Measurements from ENCODE around the gene NR2C2AP.
"Not testable (repeated sequence)": the region's sequence is repeated elsewhere in the genome, so short reads cannot be mapped to it uniquely, and the experiment has no call there.

NR2C2AP gene

GRCh38 chr19:19203012-19203856 lies at the start of gene NR2C2AP:
Gene NR2C2AP (minus strand): TSS chr19:19203414. CDS start chr19:19203060, 354 bp downstream.
- peak; percentile 84 for DNase-seq (ENCODE audit: low spot score)

- no peak for DNase-seq (ENCODE audit: low spot score)
These were observed 47.1 kb upstream of the NR2C2AP start for GRCh38 chr19:19250196-19250801.

- DNase-seq (ENCODE audit: low spot score) = no peak
These were observed 37.3 kb upstream of the NR2C2AP start for GRCh38 chr19:19240476-19240875.

GRCh38 chr19:19239675-19240074 lies 36.5 kb upstream of the NR2C2AP start:
- DNase-seq (ENCODE audit: low spot score) = no peak

DNA sequence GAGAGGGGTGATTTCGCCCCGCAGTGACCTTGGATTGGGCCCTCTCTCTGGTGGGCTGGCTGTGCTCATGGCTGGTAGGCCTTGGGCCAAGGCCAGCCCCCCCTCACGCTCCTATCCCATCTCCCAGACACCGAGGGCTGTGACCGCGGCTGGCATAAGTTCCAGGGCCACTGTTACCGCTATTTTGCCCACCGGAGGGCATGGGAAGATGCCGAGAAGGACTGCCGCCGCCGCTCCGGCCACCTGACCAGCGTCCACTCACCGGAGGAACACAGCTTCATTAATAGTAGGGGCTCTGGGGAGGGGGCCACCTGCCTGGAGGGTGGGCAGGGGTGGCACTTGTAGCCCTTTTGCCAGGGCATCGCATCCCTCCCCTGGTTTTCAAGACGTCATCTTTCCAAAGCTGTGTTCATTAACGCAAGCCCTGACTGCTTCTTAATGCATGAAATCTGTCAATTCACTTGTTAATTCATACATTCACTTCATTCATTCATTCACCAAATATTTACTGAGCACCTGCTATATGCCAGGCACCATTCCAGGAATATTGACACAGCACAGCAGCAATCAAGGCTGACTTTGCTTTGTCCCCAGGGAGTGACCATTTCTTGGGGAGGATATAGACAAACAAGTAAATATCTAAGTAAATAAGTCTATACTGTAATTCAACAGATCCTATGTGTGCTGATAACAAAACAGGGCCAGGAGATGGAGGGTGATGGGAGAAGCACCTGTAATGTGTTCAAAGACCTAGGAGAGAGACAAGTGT lies 35.1 kb upstream of the NR2C2AP start:
- no peak for DNase-seq (ENCODE audit: low spot score)

DNA sequence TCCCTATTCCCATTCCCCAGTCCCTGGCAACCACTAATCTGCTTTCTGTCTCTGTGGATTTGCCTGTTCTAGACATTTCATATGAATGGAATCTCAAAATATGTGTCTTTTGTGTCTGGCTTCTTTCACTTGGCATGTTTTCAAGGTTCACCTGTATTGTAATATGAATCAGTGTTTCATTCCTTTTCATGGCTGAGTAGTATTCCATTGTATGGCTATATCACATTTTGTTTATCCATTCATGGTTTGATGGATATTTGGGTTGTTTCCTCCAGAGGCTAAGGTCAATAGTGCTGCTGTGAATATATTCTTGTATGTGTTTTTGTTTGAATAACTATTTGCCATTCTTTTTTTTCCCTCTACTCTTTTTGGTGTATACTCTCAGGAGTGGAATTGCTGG lies 33.0 kb upstream of the NR2C2AP start:
- DNase-seq (ENCODE audit: low spot score) = no peak

- DNase-seq (ENCODE audit: low spot score) = no peak
These were observed 31.1 kb upstream of the NR2C2AP start for GRCh38 chr19:19234220-19234816.

GRCh38 chr19:19232261-19232721 lies 29.1 kb upstream of the NR2C2AP start:
- DNase-seq (ENCODE audit: low spot score) = no peak

DNA sequence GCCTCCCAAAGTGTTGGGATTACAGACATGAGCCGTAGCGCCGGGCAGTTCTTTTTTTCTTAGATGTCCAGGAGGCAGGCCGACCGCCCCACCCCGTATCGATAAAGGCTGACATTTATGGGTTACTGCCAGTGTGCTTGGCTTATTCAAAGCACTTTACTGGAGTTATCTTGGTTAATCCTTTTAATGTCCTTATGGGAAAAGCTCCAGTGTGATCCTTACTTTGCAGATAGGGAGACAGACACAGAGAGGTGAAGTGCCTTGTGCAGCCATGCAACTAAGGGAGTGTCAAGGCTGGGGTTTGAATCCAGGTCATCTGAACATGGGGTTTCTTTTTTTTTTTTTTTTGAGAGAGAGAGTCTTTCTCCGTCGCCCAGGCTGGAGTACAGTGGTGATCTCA lies 27.8 kb upstream of the NR2C2AP start:
- DNase-seq (ENCODE audit: low spot score) = no peak

DNA sequence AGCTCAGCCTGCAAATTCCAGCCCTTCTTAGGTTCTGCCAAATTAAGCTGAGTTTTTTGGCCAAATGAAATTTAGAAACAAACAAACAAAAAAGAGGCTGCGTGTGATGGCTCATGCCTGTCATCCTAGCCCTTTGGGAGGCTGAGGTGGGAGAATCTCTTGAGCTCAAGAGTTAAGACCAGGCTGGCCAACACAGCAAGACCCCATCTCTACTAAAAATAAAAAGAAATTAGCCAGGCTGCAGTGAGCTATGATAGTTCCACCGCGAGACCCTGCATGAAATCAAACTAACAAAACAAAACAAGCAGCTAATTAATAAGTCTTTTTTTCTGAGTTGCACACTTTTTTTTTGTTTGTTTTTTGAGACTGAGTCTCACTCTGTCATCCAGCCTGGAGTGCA lies 26.5 kb upstream of the NR2C2AP start:
- DNase-seq (ENCODE audit: low spot score) = no peak

DNA sequence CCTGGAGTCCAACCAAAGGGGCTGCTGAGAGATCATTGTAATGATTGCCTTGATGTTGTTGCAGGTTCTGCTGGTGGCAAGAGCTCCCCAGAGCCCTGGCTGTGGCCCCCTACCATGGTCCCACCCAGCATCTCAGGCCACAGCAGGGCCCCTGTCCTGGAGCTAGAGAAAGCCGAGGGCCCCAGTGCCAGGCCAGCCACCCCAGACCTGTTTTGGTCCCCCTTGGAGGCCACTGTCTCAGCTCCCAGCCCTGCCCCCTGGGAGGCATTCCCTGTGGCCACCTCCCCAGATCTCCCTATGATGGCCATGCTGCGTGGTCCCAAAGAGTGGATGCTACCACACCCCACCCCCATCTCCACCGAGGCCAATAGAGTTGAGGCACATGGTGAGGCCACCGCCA lies 24.0 kb upstream of the NR2C2AP start:
- DNase-seq (ENCODE audit: low spot score) = no peak

DNA sequence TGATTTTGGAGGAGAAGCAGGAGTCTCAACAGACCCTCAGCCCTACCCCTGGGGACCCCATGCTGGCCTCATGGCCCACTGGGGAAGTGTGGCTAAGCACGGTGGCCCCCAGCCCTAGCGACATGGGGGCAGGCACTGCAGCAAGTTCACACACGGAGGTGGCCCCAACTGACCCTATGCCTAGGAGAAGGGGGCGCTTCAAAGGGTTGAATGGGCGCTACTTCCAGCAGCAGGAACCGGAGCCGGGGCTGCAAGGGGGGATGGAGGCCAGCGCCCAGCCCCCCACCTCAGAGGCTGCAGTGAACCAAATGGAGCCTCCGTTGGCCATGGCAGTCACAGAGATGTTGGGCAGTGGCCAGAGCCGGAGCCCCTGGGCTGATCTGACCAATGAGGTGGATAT lies 23.4 kb upstream of the NR2C2AP start:
- DNase-seq (ENCODE audit: low spot score) = no peak

DNA sequence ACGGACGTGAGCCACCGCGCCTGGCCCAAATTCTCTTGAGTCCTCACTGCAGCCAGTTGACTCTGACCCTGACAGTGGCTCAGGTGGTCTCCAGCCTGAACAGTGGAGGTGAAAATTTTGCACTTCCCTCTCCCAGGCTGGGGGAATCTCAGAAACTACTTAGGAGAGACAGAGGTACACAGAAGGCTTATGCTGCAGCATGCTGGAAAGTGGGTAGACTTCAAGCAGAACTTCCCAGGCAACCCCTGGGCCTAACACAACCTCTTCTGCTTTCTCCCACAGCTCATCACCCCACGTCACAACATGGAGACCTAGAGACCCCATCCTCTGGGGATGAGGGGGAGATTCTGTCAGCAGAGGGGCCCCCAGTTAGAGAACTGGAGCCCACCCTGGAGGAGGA lies 23.0 kb upstream of the NR2C2AP start:
- no peak for DNase-seq (ENCODE audit: low spot score)

- peak; percentile 15 for DNase-seq (ENCODE audit: low spot score)
These were observed 21.8 kb upstream of the NR2C2AP start for GRCh38 chr19:19224852-19225494.

- no peak for DNase-seq (ENCODE audit: low spot score)
These were observed 21.1 kb upstream of the NR2C2AP start for GRCh38 chr19:19224150-19224851.

- no peak for DNase-seq (ENCODE audit: low spot score)
These were observed 20.4 kb upstream of the NR2C2AP start for GRCh38 chr19:19223636-19224035.

DNA sequence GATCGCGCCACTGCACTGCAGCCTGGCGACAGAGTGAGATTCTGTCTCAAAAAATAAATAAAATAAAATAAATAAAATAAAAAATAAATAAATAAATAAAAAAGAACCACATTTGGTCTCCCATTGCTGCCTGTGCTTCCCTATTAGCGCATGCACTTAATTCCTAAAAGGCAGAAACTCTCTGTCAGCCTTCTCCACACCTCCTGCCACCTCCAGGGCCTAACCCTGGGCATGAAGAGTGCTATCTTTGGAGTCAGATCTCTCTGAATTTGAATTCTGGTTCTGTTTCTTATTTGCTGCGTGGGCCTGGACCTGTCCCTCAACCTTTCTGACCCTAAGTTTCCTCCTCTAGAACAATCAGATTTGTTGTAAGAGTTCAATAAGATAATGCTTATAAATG lies 19.8 kb upstream of the NR2C2AP start:
- DNase-seq (ENCODE audit: low spot score) = no peak

GRCh38 chr19:19221000-19221399 lies 17.8 kb upstream of the NR2C2AP start:
- not testable (repeated sequence) for DNase-seq (ENCODE audit: low spot score)

GRCh38 chr19:19218911-19219310 lies 15.7 kb upstream of the NR2C2AP start:
- no peak for DNase-seq (ENCODE audit: low spot score)

DNA sequence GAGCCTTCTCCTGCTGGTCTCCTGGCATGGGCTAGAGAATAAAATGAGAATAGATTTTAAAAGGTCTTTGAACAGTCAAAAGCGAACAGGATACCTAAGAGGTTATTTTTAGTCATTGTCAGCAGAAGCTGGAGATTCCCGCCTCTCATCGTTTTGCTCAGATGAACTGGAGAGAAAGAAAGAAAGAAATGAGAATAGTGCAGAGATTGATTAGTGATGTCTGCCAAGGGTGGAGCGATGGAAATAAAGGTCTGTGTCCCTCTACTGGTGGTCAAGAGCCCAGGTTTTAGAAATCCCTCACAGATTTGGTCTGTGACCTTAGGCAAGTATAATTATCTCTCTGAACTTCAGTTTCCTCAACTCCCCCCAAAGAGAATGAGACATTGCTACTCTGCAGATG lies 13.9 kb upstream of the NR2C2AP start:
- no peak for DNase-seq (ENCODE audit: low spot score)

DNA sequence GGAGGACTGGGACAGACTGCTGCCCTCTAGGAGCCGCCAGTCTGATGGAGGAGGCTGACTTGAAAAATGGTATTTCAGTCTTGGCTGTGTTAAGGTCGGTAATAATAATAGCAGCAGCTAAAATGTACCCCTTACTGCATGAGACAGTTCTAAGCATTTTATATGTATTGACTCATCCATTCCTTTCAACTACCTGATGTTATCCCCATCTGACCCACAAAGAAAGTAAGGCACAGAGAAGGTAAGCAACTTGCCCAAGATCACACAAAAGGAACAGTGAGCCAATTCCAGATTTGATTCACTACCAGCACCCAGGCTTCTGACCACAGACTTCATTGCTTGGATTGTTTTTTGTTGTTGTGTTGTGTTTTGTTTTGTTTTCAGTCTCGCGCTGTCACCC lies 12.6 kb upstream of the NR2C2AP start:
- DNase-seq (ENCODE audit: low spot score) = no peak
